HG03575 (cell line): ENCODE data around the gene DNAJC4.

Experiments
- ATAC-seq: cut with Tn5 transposase; IDR thresholded peaks from one replicate; pipeline ENCODE4 v1.9.1; 2021; ENCODE audit not compliant: unreplicated experiment, insufficient number of reproducible peaks, low FRiP score; ENCODE audit errors: extremely low read depth

Gene DNAJC4

DNA sequence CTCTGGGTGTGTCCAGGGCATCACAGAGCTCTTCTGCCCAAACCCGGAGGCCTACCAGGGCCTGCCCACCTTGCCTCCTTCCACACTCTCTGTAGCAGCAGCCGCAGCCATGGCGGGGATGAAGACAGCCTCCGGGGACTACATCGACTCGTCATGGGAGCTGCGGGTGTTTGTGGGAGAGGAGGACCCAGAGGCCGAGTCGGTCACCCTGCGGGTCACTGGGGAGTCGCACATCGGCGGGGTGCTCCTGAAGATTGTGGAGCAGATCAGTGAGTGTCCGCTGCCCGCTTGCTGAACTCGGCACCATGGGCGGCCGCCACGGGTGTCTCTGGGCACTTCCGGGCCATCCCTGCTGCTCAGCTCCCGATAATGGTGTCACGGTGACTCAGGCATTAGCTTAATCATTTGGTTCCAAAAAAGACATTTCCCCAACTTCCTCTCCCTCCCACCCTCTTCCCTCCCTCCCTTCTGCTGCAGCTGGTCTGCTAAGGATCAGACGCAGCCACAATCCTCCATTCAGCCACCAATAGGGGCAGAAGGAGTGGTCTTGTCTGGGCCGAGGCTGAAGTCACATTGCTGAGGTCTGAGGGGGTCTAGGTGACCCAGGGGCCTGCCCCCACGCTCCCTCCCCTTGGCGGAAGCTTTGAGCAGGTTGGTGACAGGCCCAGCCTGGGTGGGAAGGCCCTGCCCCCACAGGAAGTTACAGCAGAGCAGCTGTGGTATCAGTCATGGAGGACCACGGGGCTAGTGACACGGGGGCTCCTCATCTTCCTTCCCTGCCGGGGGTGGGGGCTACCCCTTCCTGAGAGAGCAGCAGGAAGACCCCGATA lies 22.9 kb upstream of the DNAJC4 start:
- ATAC-seq, result no peak

DNA sequence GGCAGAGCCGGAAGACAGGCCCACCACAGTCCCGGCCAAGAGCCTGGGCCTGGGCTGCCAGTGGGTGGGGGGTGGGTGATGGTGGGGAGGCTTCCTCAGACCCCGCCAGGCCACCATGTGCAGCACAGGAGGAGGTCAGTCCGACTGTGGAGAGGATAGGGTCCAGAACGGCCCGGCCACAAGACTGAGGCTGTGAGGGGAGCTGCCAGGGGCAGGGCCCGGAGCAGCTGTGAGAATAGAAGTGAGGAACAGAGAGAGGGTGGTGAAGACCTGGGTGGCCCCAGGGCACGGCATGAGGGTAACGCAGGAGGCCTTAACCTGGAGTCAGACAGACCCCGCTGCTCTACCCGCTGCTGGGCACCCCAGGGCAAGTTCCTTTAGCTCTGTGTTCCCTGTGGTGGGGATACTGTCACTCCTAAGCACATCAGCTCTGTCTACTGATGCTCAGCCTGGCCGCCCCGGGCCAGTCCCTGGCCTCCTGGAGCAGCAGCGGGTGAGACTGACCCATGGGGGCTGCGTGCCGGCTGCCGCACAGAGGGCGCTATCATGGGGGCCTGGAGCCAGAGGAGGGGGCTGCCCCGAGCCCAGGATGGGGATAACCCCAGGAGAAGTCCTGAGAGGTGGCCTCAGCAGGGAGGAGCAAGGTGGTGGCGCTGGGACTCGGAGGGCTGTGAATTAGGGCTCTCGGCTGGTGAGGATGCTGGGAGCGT lies 22.1 kb upstream of the DNAJC4 start:
- no peak for ATAC-seq

DNA sequence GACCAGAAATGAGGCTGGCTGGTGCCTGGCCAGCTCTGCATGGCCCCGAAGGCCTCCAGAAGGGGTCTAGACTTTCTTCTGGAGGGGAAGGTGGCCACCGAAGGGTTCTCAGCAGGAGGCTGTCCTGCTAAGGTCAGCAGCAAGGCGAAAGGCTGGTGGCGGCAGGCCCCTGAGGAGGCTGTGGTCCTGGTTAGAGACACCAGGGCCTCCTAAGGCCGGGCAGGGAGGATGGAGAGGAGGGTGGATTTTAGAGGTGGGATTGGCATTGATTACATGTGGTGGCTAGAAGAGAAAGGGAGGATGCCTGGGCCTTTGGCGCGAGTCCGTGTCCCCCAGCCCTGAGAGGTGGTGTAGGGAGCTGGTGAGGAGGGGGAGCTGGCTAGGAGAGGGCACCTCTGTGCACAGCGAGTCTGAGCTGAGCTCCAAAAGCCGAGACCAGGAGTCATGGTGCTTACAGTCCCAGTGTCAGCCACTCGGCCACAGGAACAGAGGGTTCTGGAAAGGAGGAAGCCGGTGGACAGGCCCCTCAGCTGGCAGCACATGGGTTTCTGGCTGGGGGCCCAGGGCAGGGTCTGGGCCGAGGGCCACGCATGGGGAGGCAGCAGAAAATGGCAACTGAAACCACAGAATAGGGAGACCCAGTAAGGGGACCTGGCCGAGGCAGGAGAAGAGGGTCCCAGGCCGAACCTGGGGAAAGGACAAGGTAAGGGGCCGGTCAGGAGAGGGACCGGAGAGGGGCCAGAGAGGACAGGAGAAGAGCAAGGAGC lies 21.4 kb upstream of the DNAJC4 start:
- no peak for ATAC-seq

DNA sequence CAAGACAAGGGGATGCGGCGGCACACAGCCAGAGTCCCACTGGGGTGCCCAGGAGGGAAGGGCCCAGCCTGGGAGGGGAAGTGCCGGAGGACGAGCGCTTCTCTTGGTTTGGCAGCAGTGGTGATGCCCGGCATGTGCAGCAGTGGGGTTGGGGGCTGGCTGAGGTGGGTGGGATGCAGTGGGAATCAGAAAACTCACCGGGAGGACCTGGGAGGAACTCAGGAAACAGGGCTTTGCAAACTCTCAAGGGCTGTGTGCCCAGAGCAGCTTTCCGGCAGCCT lies 20.8 kb upstream of the DNAJC4 start:
- ATAC-seq, result no peak

DNA sequence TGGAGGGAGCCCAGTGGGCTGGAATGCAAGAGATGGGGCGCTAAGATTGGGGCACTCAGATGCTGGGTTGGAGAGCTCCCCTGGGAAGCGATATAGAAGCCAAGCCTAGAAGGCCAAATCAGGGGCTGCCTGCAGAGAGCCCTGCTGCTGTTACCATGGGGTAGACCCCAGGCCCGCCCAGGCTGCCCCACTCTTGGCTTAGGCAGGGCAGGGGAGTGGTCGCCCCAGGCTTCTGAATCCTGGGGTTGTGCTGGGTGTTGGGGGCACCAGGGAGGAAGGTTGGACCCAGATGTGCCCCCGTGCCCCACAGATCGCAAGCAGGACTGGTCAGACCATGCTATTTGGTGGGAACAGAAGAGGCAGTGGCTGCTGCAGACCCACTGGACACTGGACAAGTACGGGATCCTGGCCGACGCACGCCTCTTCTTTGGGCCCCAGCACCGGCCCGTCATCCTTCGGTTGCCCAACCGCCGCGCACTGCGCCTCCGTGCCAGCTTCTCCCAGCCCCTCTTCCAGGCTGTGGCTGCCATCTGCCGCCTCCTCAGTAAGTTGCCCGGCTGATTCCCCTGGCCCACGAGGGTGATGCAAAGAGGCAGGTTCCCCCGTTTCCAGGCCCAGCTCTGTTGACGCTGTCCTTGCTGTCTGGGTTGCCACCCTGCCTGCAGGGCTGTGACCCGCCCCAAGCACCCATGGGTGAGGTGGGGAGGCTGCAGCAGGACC lies 19.9 kb upstream of the DNAJC4 start:
- no peak for ATAC-seq

DNA sequence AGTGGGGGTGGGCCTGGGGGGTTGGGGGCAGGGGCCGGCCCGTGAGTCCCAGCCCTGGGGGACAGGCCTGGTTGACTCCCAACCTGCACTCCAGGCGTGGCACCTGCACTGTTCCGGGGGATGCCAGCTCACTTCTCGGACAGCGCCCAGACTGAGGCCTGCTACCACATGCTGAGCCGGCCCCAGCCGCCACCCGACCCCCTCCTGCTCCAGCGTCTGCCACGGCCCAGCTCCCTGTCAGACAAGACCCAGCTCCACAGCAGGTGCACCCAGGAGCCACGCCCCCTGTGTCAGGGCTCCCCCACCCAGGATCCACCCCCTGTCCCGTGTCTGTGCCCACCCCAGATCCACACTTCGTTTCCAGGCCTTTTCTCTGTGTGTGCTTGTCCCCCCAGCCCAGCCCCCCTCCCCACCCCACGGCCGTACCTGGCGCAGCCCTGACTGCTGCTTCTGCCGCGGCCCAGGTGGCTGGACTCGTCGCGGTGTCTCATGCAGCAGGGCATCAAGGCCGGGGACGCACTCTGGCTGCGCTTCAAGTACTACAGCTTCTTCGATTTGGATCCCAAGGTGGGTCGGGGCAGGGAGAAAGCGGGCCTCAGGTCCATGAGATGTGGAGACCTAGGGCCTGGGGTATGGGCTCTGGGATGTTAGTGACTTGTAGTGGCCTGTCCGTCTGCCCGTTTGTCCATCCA lies 19.0 kb upstream of the DNAJC4 start:
- no peak for ATAC-seq

DNA sequence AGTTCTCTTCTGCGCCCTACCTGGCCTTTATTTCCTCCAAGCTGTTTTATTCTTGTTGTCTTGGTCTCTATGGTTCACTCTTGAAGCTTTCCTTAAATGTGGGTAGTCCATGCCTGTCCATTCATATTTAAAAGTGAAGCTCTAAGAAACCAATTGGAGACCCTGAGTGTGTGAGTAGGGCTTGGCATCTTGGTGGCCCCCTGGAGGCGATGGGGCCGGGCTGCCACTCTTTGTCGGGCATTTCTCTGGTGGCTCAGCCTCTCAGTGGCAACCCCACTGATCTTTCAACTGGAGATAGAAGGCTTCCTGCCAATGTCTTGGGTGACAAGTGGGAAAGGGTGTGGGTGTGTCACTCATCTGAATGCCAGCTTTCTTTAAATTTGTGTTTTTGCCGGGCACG lies 13.5 kb upstream of the DNAJC4 start:
- no peak for ATAC-seq

DNA sequence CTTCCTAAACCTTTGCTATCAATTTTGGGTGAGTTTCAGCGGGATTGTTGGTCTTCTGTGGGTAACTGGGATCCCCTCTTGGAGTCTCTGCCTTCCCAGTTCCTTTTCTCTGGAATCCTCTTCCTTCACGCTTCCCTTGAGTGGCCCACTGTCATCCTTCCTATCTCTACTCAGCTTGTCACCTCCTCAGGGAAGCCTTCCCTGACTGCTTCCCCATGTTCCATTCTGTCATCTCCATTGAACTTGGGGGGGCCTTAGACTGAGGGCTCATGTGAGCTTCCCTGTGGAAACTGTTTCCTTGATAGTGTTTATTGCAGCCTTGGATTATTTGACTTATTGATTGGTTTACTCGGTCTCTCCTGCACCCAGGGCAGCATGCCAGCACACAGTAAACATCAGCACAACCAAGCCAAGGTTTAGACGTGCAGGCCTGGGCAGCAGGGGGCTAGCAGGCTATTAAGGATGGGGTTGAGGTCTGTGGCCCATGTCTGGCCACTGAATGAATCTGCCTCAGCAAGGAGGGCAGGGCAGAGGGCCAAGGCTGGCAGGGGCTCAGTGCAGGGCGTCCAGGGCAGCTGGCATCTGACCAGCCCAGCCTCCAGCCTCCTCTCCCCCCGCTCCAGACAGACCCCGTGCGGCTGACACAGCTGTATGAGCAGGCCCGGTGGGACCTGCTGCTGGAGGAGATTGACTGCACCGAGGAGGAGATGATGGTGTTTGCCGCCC lies 11.6 kb upstream of the DNAJC4 start:
- ATAC-seq, result no peak

DNA sequence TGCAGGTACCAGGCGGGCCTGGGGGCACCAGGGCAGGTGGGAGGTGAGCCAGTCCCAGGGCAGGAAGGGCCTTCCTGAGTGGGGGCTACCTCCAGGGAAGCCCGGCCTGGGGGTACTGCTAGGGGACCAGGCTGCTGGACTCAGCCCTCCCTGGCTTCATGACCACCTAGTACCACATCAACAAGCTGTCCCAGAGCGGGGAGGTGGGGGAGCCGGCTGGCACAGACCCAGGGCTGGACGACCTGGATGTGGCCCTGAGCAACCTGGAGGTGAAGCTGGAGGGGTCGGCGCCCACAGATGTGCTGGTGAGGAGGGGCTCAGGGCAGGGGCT lies 11.0 kb upstream of the DNAJC4 start:
- ATAC-seq, result no peak

DNA sequence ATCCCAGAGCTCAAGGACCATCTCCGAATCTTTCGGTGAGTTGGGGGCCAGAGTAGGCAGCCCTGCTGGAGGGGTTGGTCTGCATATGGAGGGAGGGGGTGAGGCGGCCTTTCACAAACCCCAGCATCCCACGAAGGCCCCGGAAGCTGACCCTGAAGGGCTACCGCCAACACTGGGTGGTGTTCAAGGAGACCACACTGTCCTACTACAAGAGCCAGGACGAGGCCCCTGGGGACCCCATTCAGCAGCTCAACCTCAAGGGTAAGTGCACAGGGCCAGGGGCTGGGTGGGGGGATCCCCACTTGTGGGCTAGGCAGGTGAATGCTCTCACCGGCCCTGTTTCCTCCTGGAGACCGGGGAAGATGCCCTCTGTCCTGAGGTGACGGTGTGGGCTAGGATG lies 10.6 kb upstream of the DNAJC4 start:
- ATAC-seq, result no peak

DNA sequence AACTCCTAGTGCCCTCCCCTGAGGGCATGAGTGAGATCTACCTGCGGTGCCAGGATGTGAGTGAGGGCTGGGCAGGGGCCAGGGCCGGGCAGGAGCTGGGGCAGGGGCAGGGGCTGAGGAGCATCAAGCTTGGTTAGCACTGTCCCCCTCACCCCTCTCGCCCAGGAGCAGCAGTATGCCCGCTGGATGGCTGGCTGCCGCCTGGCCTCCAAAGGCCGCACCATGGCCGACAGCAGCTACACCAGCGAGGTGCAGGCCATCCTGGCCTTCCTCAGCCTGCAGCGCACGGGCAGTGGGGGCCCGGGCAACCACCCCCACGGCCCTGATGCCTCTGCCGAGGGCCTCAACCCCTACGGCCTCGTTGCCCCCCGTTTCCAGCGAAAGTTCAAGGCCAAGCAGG lies 10.1 kb upstream of the DNAJC4 start:
- ATAC-seq, result no peak

DNA sequence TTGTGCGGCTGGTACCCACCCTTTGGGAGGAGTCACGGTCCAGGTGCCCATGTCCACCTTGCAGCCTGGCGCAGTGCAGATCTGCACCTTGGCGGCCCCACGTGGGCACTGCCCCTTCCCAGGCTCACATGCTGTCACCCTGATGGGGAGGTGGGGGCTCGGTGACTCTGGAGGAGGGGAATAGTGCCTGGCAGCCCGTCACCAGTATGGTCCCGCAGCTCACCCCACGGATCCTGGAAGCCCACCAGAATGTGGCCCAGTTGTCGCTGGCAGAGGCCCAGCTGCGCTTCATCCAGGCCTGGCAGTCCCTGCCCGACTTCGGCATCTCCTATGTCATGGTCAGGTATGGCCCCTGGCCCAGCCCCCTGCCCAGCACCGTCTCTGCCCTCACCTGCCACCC lies 9.6 kb upstream of the DNAJC4 start:
- ATAC-seq, result no peak

DNA sequence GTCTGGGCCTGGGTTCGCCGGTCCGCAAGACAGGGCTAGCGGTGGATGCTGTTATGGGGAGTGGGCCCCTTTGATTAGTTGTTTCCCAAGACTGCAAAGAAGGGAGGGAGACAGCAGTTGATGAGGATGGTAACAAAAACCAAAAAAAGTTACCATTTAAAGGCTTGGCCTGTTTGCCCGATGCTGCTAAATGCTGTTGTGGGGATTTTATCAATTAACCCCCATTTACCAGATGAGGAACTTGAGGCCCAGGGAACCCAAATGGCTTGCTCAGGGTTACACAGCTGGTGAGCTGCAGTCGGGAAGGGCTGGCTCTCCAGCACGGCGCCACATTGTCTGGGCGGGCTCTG lies 7.7 kb upstream of the DNAJC4 start:
- ATAC-seq, result no peak

DNA sequence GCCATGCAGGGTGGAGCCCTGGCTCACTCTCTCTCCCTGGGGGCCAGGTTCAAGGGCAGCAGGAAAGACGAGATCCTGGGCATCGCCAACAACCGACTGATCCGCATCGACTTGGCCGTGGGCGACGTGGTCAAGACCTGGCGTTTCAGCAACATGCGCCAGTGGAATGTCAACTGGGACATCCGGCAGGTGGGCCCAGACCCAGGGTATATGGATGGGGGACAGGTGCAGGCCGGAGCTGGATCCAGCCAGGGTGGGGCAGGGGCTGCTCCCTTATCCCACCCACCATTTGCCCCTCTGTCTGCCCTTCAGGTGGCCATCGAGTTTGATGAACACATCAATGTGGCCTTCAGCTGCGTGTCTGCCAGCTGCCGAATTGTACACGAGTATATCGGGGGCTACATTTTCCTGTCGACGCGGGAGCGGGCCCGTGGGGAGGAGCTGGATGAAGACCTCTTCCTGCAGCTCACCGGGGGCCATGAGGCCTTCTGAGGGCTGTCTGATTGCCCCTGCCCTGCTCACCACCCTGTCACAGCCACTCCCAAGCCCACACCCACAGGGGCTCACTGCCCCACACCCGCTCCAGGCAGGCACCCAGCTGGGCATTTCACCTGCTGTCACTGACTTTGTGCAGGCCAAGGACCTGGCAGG lies 7.2 kb upstream of the DNAJC4 start:
- no peak for ATAC-seq

DNA sequence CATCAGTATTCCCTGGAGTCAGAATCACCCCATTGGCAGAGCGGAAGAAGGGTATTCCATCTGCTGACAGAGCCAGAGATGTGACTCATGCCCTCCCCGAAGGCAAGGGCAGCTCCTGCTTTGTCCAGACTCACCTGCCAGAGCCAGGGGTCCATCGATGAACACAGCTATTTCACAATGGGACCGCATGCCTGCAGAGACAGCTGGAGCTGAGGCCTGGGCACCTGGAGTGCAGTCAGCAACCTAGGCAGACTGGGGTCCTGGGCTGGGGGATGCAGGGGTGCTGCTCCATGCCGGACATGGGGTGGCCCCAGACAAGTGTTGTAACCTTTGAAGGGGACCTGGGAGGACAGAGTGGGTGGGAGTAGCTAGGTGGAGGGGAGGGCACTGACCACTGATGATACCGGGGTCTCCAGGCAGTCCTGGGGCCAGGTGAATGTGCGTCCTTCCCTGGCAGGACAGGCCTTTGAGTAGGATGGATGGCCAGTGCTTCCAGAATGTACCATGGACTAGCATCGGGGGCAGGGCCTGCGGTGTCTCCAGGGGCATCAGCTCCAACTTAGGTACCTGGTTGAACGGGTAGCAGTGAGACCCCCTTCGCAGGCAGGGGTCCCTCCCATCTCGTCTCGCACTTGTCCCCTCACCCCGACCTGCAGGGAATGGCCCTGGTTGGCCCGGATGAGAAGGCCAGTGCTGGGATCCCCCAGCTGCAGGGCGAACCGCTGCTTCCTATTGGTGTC lies 6.0 kb upstream of the DNAJC4 start:
- ATAC-seq, result no peak

DNA sequence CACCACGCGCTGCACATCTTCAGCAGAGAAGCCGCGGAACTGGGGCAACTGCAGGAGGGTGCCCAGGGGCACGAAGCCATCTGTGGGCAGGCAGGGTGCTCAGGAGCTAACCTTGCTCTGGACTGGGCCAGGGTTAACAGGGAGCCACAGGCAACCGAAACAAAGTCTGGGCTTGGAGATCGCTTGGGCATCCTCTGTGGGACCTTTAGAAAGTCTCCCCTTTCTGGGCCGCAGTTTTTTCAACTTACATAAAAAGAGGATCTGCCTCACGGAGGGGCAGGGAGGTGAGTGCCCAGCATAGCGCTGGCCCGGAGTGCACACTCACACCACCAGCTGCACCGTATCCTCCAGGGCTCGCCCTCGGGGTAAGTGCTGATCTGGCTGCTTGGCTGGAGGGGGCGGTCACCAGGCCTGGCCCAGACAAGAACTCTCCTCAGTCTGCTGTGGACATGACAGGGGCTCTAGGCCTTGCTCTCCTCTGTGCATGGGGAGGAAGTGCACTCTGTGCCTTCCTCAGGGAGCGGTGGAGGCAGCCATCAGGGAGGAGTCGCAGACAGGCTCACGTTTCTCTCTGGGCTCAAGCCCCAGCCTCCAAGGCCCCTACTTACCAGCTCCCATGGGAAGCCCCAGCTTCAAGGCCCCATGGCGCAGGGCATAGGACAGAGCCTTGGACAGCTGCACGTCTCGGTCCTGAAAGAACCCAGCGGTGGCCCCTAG lies 5.3 kb upstream of the DNAJC4 start:
- no peak for ATAC-seq
